HG03196 (cell line): ENCODE measurements around the gene PRIM2.
"Not testable (repeated sequence)": the region's sequence is repeated elsewhere in the genome, so short reads cannot be mapped to it uniquely, and the experiment has no call there.

ENCODE experiments used
- ATAC-seq: cut with Tn5 transposase; IDR thresholded peaks from one replicate; pipeline ENCODE4 v1.9.1; 2021; ENCODE audit not compliant: unreplicated experiment

Gene PRIM2

GRCh38 chr6:57491795-57492194, 174.4 kb downstream of the PRIM2 start:
- ATAC-seq, result not testable (repeated sequence)

GRCh38 chr6:57496251-57496650, 178.8 kb downstream of the PRIM2 start:
- ATAC-seq, result not testable (repeated sequence)

GRCh38 chr6:57500368-57501021, 183.1 kb downstream of the PRIM2 start:
- not testable (repeated sequence) for ATAC-seq

- not testable (repeated sequence) for ATAC-seq
Measured at GRCh38 chr6:57502387-57502786, 185.0 kb downstream of the PRIM2 start.

GRCh38 chr6:57505251-57505650, 187.8 kb downstream of the PRIM2 start:
- not testable (repeated sequence) for ATAC-seq

GRCh38 chr6:57510390-57510789, 193.0 kb downstream of the PRIM2 start:
- not testable (repeated sequence) for ATAC-seq

- ATAC-seq, result not testable (repeated sequence)
Measured at GRCh38 chr6:57515171-57515570, 197.7 kb downstream of the PRIM2 start.

GRCh38 chr6:57515845-57516244, 198.4 kb downstream of the PRIM2 start:
- not testable (repeated sequence) for ATAC-seq

GRCh38 chr6:57516776-57517175, 199.3 kb downstream of the PRIM2 start:
- ATAC-seq, result not testable (repeated sequence)

- ATAC-seq, result not testable (repeated sequence)
Measured at GRCh38 chr6:57519198-57519597, 201.8 kb downstream of the PRIM2 start.

GRCh38 chr6:57521085-57521484, 203.7 kb downstream of the PRIM2 start:
- ATAC-seq, result not testable (repeated sequence)

GRCh38 chr6:57523221-57523620, 205.8 kb downstream of the PRIM2 start:
- ATAC-seq, result not testable (repeated sequence)

- ATAC-seq, result not testable (repeated sequence)
Measured at GRCh38 chr6:57529755-57530154, 212.3 kb downstream of the PRIM2 start.

- not testable (repeated sequence) for ATAC-seq
Measured at GRCh38 chr6:57532660-57533059, 215.2 kb downstream of the PRIM2 start.

GRCh38 chr6:57535121-57535520, 217.7 kb downstream of the PRIM2 start:
- not testable (repeated sequence) for ATAC-seq

- ATAC-seq, result not testable (repeated sequence)
Measured at GRCh38 chr6:57535994-57536393, 218.6 kb downstream of the PRIM2 start.

GRCh38 chr6:57537916-57538315, 220.5 kb downstream of the PRIM2 start:
- ATAC-seq, result not testable (repeated sequence)

GRCh38 chr6:57551961-57552360, 234.5 kb downstream of the PRIM2 start:
- ATAC-seq, result not testable (repeated sequence)

GRCh38 chr6:57557855-57558254, 240.4 kb downstream of the PRIM2 start:
- not testable (repeated sequence) for ATAC-seq

- not testable (repeated sequence) for ATAC-seq
Measured at GRCh38 chr6:57559170-57559569, 241.7 kb downstream of the PRIM2 start.

GRCh38 chr6:57562233-57562632, 244.8 kb downstream of the PRIM2 start:
- not testable (repeated sequence) for ATAC-seq

GRCh38 chr6:57572119-57572518, 254.7 kb downstream of the PRIM2 start:
- not testable (repeated sequence) for ATAC-seq

- not testable (repeated sequence) for ATAC-seq
Measured at GRCh38 chr6:57572844-57573243, 255.4 kb downstream of the PRIM2 start.
